Parathyroid adenoma (tissue), 2 donors: Measurements from ENCODE around the gene NCOR1.
A peak's percentile ranks its signal among the peaks of the same experiment; 100 is the strongest.

Source experiments
- H2AFZ ChIP-seq: fragments of 300-600 bp; sonication (generic); one replicate; pipeline ENCODE4 v1.7.0; 2017; ENCODE audit warnings: antibody characterized with exemption, mild to moderate bottlenecking
- H3K27ac ChIP-seq: fragments of 300-600 bp; sonication (generic); one replicate; pipeline ENCODE4 v1.7.0; 2017
- H3K27me3 ChIP-seq: fragments of 300-600 bp; sonication (generic); one replicate; pipeline ENCODE4 v1.7.0; 2017; ENCODE audit warnings: low read length; ENCODE audit not compliant: control insufficient read depth, insufficient read depth
- H3K36me3 ChIP-seq: fragments of 300-600 bp; sonication (generic); one replicate; pipeline ENCODE4 v1.7.0; 2017; ENCODE audit warnings: low read length; ENCODE audit not compliant: control insufficient read depth, insufficient read depth
- H3K4me1 ChIP-seq: fragments of 300-600 bp; sonication (generic); one replicate; pipeline ENCODE4 v1.7.0; 2017; ENCODE audit warnings: control low read depth
- H3K4me2 ChIP-seq: fragments of 300-600 bp; sonication (generic); one replicate; pipeline ENCODE4 v1.7.0; 2017; ENCODE audit warnings: low read length
- H3K4me3 ChIP-seq: fragments of 300-600 bp; sonication (generic); one replicate; pipeline ENCODE4 v1.7.0; 2017; ENCODE audit warnings: low read depth, low read length
- H3K79me2 ChIP-seq: fragments of 300-600 bp; sonication (generic); one replicate; pipeline ENCODE4 v1.7.0; 2017; ENCODE audit warnings: control low read depth
- H3K9ac ChIP-seq: fragments of 300-600 bp; sonication (generic); one replicate; pipeline ENCODE4 v1.7.0; 2017; ENCODE audit warnings: mild to moderate bottlenecking
- H3K9me3 ChIP-seq: fragments of 300-600 bp; sonication (generic); one replicate; pipeline ENCODE4 v1.7.0; 2017; ENCODE audit warnings: low read length; ENCODE audit not compliant: control insufficient read depth
- TF ChIP-seq, protein P1 (sequence below): fragments of 300-600 bp; sonication (generic); IDR thresholded peaks from one replicate; pipeline ENCODE4 v1.7.0; 2017; ENCODE audit warnings: antibody characterized with exemption, mild to moderate bottlenecking
- donor health status: primary hyperparathyroidism.

NCOR1 gene

DNA sequence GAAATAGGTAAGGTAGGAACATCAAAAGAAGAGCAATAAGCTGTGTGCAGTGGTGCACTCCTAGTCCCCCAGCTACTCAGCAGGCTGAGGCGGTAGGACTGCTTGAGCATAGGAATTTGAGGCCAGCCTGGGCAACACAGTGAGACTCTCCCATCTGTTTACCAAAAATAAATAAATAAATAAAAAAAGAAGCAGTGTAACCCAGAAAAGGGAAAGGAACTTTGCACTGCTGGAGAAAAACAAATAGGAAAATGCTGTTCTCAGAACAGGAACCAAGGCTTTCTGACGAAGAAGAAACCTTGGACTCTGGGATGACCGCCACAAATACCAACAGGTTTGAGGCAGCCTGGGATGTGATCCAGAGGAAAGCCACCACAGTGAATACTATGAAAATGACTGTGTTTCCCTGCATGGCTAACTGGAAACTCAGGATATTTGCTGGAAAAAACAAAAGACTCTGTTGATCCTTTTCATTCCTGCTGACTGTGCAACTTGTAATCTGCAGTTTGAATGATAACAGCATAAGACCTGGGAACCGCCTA lies 174.6 kb downstream of the NCOR1 start:
- peaks cover under 1% of the 10 kb centered on the region for H3K9me3 ChIP-seq
- TF ChIP-seq, protein P1, sequence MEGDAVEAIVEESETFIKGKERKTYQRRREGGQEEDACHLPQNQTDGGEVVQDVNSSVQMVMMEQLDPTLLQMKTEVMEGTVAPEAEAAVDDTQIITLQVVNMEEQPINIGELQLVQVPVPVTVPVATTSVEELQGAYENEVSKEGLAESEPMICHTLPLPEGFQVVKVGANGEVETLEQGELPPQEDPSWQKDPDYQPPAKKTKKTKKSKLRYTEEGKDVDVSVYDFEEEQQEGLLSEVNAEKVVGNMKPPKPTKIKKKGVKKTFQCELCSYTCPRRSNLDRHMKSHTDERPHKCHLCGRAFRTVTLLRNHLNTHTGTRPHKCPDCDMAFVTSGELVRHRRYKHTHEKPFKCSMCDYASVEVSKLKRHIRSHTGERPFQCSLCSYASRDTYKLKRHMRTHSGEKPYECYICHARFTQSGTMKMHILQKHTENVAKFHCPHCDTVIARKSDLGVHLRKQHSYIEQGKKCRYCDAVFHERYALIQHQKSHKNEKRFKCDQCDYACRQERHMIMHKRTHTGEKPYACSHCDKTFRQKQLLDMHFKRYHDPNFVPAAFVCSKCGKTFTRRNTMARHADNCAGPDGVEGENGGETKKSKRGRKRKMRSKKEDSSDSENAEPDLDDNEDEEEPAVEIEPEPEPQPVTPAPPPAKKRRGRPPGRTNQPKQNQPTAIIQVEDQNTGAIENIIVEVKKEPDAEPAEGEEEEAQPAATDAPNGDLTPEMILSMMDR, result no peak
- H3K4me2 ChIP-seq, result peak overlapping the region; percentile 28
- no peak overlapping the region for H3K9ac ChIP-seq
- no peaks in the 10 kb centered on the region for H3K79me2 ChIP-seq
- H3K27ac ChIP-seq, result no peak overlapping the region
- peaks cover 4% of the 10 kb centered on the region for H3K36me3 ChIP-seq
- no peaks in the 10 kb centered on the region for H3K27me3 ChIP-seq
- no peak overlapping the region for H2AFZ ChIP-seq
- no peak overlapping the region for H3K4me3 ChIP-seq
- peaks cover 20% of the 10 kb centered on the region for H3K4me1 ChIP-seq

DNA sequence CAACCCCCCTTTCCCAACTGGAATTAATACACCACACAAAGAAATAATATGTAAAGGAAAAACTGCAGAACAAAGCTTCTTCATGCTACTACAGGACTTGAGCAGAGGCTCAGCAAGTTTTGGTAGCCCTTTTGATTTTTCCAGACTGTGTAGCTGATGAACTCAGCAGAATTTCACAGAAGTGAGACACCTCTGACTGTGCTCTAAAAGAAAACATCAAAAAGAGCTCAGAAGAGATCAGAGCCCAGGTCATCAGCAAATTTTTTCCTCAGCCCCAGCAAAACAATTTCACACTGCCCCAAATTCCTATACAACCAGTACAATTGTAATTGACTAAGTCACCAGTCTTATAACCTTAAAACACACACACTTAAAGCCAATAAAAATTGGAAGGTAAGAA lies 177.7 kb downstream of the NCOR1 start:
- Histone ChIP-seq H3K79me2 (no peaks in the 10 kb centered on the region), H3K4me1 (peaks cover 19% of the 10 kb centered on the region), H2AFZ (no peak overlapping the region), H3K36me3 (peaks cover 13% of the 10 kb centered on the region), H3K27me3 (no peaks in the 10 kb centered on the region), H3K27ac (peak overlapping the region; percentile 68), H3K9ac (no peak overlapping the region), H3K4me3 (peak overlapping the region; percentile 29), H3K9me3 (peaks cover 4% of the 10 kb centered on the region), H3K4me2 (peak overlapping the region; percentile 57)
- TF ChIP-seq, protein P1, result no peak

DNA sequence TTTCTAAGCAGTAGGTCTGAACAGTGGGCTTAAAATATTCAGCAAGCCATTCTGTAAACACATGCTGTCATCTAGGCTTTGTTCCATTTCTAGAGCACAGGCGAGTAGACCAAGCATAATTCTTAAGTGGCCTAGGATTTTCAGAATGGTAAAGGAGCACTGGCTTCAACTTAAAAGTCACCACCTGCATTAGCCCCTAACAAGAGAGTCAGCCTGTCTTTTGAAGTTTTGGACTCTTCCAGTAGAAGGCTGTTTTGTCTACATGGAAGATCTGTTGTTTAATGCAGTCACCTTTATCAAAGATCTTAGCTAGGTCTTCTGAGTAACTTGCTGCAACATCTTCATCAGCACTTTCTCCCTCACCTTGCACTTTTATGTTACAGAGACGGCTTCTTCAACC lies 179.1 kb downstream of the NCOR1 start:
- peaks cover 13% of the 10 kb centered on the region for H3K36me3 ChIP-seq

DNA sequence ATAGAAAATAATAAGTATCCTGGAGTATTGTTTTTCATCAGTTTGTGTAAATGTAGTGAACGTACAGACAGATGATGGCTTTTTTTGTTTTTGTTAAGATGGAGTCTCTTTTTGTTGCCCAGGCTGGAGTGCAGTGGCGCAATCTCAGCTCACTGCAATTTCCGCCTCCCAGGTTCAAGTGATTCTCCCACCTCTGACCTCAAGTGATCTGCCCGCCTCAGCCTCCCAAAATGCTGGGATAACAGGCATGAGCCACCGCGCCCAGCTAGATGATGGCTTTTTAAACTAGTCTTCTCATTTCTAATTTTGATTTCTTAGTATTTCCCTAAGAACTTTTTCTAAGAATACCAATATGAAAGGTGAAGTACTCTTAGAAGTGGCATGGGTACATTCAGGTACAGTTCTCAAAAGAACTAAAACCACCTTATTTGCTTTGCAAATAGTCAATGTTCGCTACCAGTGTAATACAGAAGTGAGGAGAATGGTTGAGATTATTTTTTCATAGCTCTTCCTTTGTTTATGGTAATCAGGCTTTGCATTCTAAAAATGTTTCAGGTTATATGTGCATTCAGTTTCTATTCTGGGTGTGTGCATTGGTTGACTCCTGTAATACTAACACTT lies 181.5 kb downstream of the NCOR1 start:
- H3K36me3 ChIP-seq, result peaks cover 11% of the 10 kb centered on the region
- peaks cover 27% of the 10 kb centered on the region for H3K4me1 ChIP-seq
- no peak overlapping the region for H2AFZ ChIP-seq
- H3K4me2 ChIP-seq, result no peak overlapping the region
- no peak overlapping the region for H3K27ac ChIP-seq
- H3K79me2 ChIP-seq, result no peaks in the 10 kb centered on the region
- peaks cover 4% of the 10 kb centered on the region for H3K9me3 ChIP-seq
- H3K4me3 ChIP-seq, result no peak overlapping the region
- H3K9ac ChIP-seq, result no peak overlapping the region
- TF ChIP-seq, protein P1, result no peak
- H3K27me3 ChIP-seq, result no peaks in the 10 kb centered on the region

More for the DNA sequence above, 179.1 kb downstream of the NCOR1 start:
- Histone ChIP-seq H3K9me3 (peaks cover 4% of the 10 kb centered on the region), H3K4me3 (peak overlapping the region; percentile 39), H3K79me2 (no peaks in the 10 kb centered on the region), H3K4me2 (peak overlapping the region; percentile 57), H3K9ac (no peak overlapping the region), H3K4me1 (peaks cover 21% of the 10 kb centered on the region), H3K27ac (peak overlapping the region; percentile 68), H3K27me3 (no peaks in the 10 kb centered on the region), H2AFZ (no peak overlapping the region)
- TF ChIP-seq, protein P1, result no peak
